Psoas muscle (tissue), 8 donors: ENCODE data around the gene POLR2C. TPM values are rescaled to one million over a fixed set of nuclear protein-coding genes. Genes with fewer than 3 reads are reported as not detected.

Source experiments
- ATAC-seq, 4 donors: fragments of 200-7000 bp; cut with Tn5 transposase; one replicate each; pipeline ENCODE4 v1.9.1; 2020; ENCODE audit warnings: moderate library complexity in 3 of 4, mild to moderate bottlenecking in 2 of 4
- DNase-seq, 2 donors: peaks; one replicate each; pipeline ENCODE4 v3.0.0-alpha.2; 2020
- H3K27ac ChIP-seq: fragments of 200-600 bp; one replicate; pipeline ENCODE4 v1.8.0; 2022
- H3K27me3 ChIP-seq, 3 donors: fragments of 200-600 bp in 1 of 3; one replicate each; pipeline versions ENCODE4 v1.6.1 to v1.8.0; 2013 to 2022; ENCODE audit warnings: low read length in 2 of 3, mild to moderate bottlenecking in 2 of 3, moderate library complexity in 1 of 3; ENCODE audit not compliant: insufficient read depth in 3 of 3
- H3K36me3 ChIP-seq, 2 donors: fragments of 200-600 bp in 1 of 2; one replicate each; pipeline versions ENCODE4 v1.6.1 to v1.8.0; 2013 to 2022; ENCODE audit warnings: low read depth in 1 of 2, mild to moderate bottlenecking in 1 of 2, moderate library complexity in 1 of 2; ENCODE audit not compliant: insufficient read depth in 1 of 2
- H3K4me1 ChIP-seq: fragments of 200-600 bp; one replicate; pipeline ENCODE4 v1.8.0; 2022
- H3K4me3 ChIP-seq: fragments of 200-600 bp; one replicate; pipeline ENCODE4 v1.8.0; 2022; ENCODE audit warnings: mild to moderate bottlenecking
- H3K9me3 ChIP-seq: fragments of 200-600 bp; one replicate; pipeline ENCODE4 v1.8.0; 2022
- WGBS, 3 donors: extraction: QIAGEN DNeasy Blood & Tissue Kit; methylation state at CpG; one replicate each; pipeline versions ENCODE4 v1.1.6 to v1.1.7; 2013; 5-methylcytosine and 5-hydroxymethylcytosine counted together
- intact Hi-C, 2 donors: fragments of 100-400 bp; cut with DNase I; formaldehyde crosslinking; loops; one replicate each; pipeline versions ENCODE4 v1.11.0 to v1.14.2; 2022
- polyA plus RNA-seq, 3 donors: library from polyadenylated mRNA; stranded (reverse); fragments of 200-250 nt; gene quantifications; one replicate each; pipeline ENCODE4 v1.2.3, GENCODE V29; 2013
- total RNA-seq, 4 donors: library from RNA; stranded (reverse); fragmentation: NEBNext Ultra II Directional in 2 of 4; extraction: Animal tissue kit (Norgen Biotek cat#: 25700) in 2 of 4; gene quantifications; one replicate each; pipeline versions ENCODE4 v1.2.1 to v1.2.4, GENCODE V29; 2021 to 2023
- TF ChIP-seq, protein P1 (sequence below): fragments of 200-600 bp; IDR thresholded peaks from one replicate; pipeline ENCODE4 v1.8.0; 2022; ENCODE audit warnings: antibody characterized with exemption
- donor health status: healthy with polysubstance abuse.
- donor health status: DM: no; HTN: no; CAD: no; lungs with moderate emphysema.
- donor health status: Bipolar disorder and iron deficiency.
- donor health status: healthy.
- donor health status: DM: yes; HTN: yes; CAD: no.
- donor health status: DM: no; HTN: no; CAD: no.
- donor health status: DM: no; HTN: no; CAD: no.
- donor health status: DM: yes; HTN: yes; CAD: no.

POLR2C gene
- total and polyA plus RNA-seq, 7 donors = 45.1 to 97.1 (median 57.0) TPM

- intact Hi-C loops = no loop called here
- TF ChIP-seq, protein P1, sequence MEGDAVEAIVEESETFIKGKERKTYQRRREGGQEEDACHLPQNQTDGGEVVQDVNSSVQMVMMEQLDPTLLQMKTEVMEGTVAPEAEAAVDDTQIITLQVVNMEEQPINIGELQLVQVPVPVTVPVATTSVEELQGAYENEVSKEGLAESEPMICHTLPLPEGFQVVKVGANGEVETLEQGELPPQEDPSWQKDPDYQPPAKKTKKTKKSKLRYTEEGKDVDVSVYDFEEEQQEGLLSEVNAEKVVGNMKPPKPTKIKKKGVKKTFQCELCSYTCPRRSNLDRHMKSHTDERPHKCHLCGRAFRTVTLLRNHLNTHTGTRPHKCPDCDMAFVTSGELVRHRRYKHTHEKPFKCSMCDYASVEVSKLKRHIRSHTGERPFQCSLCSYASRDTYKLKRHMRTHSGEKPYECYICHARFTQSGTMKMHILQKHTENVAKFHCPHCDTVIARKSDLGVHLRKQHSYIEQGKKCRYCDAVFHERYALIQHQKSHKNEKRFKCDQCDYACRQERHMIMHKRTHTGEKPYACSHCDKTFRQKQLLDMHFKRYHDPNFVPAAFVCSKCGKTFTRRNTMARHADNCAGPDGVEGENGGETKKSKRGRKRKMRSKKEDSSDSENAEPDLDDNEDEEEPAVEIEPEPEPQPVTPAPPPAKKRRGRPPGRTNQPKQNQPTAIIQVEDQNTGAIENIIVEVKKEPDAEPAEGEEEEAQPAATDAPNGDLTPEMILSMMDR = no peak
- DNase-seq (peak in 1 of 2 donors; percentile 26), ATAC-seq (no peak)
- Histone ChIP-seq H3K4me3 (no peak overlapping the region), H3K27me3 (no peaks in the 10 kb centered on the region), H3K27ac (no peak overlapping the region), H3K4me1 (no peaks in the 10 kb centered on the region), H3K9me3 (no peaks in the 10 kb centered on the region), H3K36me3 (no peaks in the 10 kb centered on the region)
- 64 to 68% (median 67%) methylated on average over 15 of the region's 15 CpGs for WGBS, 3 donors
Measured at GRCh38 chr16:57503366-57503765, 40.9 kb downstream of the POLR2C start.

DNA sequence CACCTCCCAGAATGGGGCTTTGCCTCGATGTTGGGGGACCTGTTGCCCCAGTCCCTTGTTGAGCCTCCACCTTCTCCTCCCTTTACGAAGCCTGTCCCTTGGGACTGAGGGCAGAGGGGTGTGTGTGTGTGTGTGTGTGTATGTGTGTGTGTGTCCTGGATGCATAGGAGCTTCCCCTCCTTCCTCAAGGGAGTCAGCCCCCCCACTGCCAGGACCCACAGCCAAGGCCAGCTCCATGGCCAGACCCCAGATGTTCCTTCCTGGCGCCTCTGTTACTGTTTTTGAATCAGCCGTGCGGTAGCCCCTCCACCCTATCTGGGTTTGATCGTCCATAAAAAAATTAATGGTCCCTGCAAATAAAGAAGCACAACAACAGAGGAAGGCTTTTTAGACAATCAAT lies 41.5 kb downstream of the POLR2C start:
- 45 to 57% (median 51%) methylated on average over 5 to 6 of the region's 6 CpGs for WGBS, 3 donors
- TF ChIP-seq, protein P1 = no peak

GRCh38 chr16:57504491-57504890 lies 42.0 kb downstream of the POLR2C start:
- Histone ChIP-seq H3K9me3 (no peaks in the 10 kb centered on the region), H3K27ac (no peak overlapping the region), H3K36me3 (no peaks in the 10 kb centered on the region), H3K4me1 (no peaks in the 10 kb centered on the region), H3K4me3 (no peak overlapping the region), H3K27me3 (no peaks in the 10 kb centered on the region)
- TF ChIP-seq, protein P1 = no peak
- 70 to 80% (median 74%) methylated on average over 5 of the region's 5 CpGs for WGBS, 3 donors
- peak in 1 of 2 donors; percentile 7 for DNase-seq
- intact Hi-C loops = no loop called here
- no peak for ATAC-seq

More for the DNA sequence above, 41.5 kb downstream of the POLR2C start:
- Histone ChIP-seq H3K4me1 (no peaks in the 10 kb centered on the region), H3K27me3 (no peaks in the 10 kb centered on the region), H3K4me3 (no peak overlapping the region), H3K27ac (no peak overlapping the region), H3K9me3 (no peaks in the 10 kb centered on the region), H3K36me3 (no peaks in the 10 kb centered on the region)
- DNase-seq (peak in 1 of 2 donors; percentile 26), ATAC-seq (no peak)
- intact Hi-C loops = no loop called here

- TF ChIP-seq, protein P1 = no peak
- WGBS, 3 donors = 68 to 71% (median 71%) methylated on average over 6 of the region's 6 CpGs
- Histone ChIP-seq H3K36me3 (no peaks in the 10 kb centered on the region), H3K4me3 (no peak overlapping the region), H3K4me1 (no peaks in the 10 kb centered on the region), H3K9me3 (no peaks in the 10 kb centered on the region), H3K27me3 (no peaks in the 10 kb centered on the region), H3K27ac (no peak overlapping the region)
- intact Hi-C loops = no loop called here
- peak in 1 of 2 donors; percentile 6 for DNase-seq
- ATAC-seq = no peak
Measured at GRCh38 chr16:57505169-57505568, 42.7 kb downstream of the POLR2C start.
